ENCODE measurements around the gene ADCK2. TPM values are rescaled to one million over a fixed set of nuclear protein-coding genes. Genes with fewer than 3 reads are reported as not detected.
"Not testable (repeated sequence)": the region's sequence is repeated elsewhere in the genome, so short reads cannot be mapped to it uniquely, and the experiment has no call there.

Gene ADCK2
- polyA plus RNA-seq, 1 donor (not counting 4 experiments of a cell fraction or from before 2014, with no cell fraction given), result 9.5 TPM

DNA sequence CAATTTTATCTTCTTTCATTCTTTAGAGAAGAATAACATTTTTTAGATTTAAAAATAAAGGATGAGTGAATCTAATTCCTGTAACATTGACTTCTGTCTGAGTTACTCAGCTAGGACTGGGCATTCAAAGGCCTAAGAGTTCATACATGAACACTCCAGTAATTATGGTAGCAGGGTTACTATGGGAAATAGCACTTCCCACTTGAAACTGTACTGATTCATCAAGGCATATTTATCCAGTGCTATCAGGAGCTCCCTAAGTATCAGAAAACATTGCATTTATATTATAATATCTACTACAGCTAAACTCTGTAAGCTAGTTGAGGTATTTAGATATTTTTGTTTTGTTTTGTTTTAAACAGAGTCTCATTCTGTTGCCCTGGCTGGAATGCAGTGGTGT lies 65.5 kb downstream of the ADCK2 start:
- no peak for FAIRE-seq
- dilution Hi-C loops (cut with MboI; ENCODE audit: extremely low pct_ligation_motif_present, low sequenced_read_pairs), result no loop called here

DNA sequence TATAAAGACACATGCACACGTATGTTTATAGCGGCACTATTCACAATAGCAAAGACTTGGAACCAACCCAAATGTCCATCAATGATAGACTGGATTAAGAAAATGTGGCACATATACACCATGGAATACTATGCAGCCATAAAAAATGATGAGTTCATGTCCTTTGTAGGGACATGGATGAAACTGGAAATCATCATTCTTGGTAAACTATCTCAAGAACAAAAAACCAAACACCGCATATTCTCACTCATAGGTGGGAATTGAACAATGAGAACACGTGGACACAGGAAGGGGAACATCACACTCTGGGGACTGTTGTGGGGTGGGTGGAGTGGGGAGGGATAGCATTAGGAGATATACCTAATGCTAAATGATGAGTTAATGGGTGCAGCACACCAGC lies 70.5 kb downstream of the ADCK2 start:
- H3K27ac ChIP-seq (ENCODE audit: control insufficient read depth, insufficient read depth, low read length); H3K4me3 ChIP-seq (ENCODE audit: control insufficient read depth in 2 of 3, extremely low read depth in 1 of 3, insufficient read depth in 2 of 3, low read depth in 1 of 3, low read length in 3 of 3); H3K9ac ChIP-seq (ENCODE audit: control insufficient read depth, extremely low read depth, insufficient read depth, low read length); H3K9me1 ChIP-seq (ENCODE audit: control insufficient read depth, extremely low read depth, insufficient read depth, low read length); H3K4me2 ChIP-seq (ENCODE audit: control insufficient read depth, extremely low read depth, insufficient read depth, low read depth, low read length); H3K79me2 ChIP-seq (ENCODE audit: control insufficient read depth, insufficient read depth, low read length); H3K36me3 ChIP-seq (ENCODE audit: control insufficient read depth in 2 of 2, extremely low read depth in 1 of 2, insufficient read depth in 2 of 2, low read length in 2 of 2); FAIRE-seq; H4K20me1 ChIP-seq (ENCODE audit: control insufficient read depth, extremely low read depth, insufficient read depth, low read length); H3K9me3 ChIP-seq (ENCODE audit: control insufficient read depth, low read depth, low read length); dilution Hi-C loops (cut with MboI; ENCODE audit: extremely low pct_ligation_motif_present, low sequenced_read_pairs); H2AFZ ChIP-seq (ENCODE audit: control insufficient read depth, low read length); H3K4me1 ChIP-seq (ENCODE audit: control insufficient read depth, extremely low read depth, insufficient read depth, low read length); DNase-seq (ENCODE audit: low read depth, low spot score); H3K27me3 ChIP-seq (ENCODE audit: control insufficient read depth, extremely low read depth, insufficient read depth, low read length): not testable (repeated sequence)

More for the DNA sequence above, 65.5 kb downstream of the ADCK2 start:
- no peak overlapping the region for H3K4me2 ChIP-seq (ENCODE audit: control insufficient read depth, extremely low read depth, insufficient read depth, low read depth, low read length)
- H3K36me3 ChIP-seq (ENCODE audit: control insufficient read depth in 2 of 2, extremely low read depth in 1 of 2, insufficient read depth in 2 of 2, low read length in 2 of 2), result peaks cover 0 to 4% of the 10 kb centered on the region in 2 experiments
- H3K9ac ChIP-seq (ENCODE audit: control insufficient read depth, extremely low read depth, insufficient read depth, low read length), result no peak overlapping the region
- H4K20me1 ChIP-seq (ENCODE audit: control insufficient read depth, extremely low read depth, insufficient read depth, low read length), result no peaks in the 10 kb centered on the region
- TF ChIP-seq EZH2 (IDR thresholded peaks at IDR 0.05; ENCODE audit: low read length), result no peak
- TF ChIP-seq, protein P1, sequence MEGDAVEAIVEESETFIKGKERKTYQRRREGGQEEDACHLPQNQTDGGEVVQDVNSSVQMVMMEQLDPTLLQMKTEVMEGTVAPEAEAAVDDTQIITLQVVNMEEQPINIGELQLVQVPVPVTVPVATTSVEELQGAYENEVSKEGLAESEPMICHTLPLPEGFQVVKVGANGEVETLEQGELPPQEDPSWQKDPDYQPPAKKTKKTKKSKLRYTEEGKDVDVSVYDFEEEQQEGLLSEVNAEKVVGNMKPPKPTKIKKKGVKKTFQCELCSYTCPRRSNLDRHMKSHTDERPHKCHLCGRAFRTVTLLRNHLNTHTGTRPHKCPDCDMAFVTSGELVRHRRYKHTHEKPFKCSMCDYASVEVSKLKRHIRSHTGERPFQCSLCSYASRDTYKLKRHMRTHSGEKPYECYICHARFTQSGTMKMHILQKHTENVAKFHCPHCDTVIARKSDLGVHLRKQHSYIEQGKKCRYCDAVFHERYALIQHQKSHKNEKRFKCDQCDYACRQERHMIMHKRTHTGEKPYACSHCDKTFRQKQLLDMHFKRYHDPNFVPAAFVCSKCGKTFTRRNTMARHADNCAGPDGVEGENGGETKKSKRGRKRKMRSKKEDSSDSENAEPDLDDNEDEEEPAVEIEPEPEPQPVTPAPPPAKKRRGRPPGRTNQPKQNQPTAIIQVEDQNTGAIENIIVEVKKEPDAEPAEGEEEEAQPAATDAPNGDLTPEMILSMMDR (optimal IDR thresholded peaks at IDR 0.05 in 1 of 3, IDR thresholded peaks at IDR 0.05 in 1 of 3, conservative IDR thresholded peaks at IDR 0.05 in 1 of 3; ENCODE audit: extremely low read depth in 1 of 3, insufficient read depth in 2 of 3, low read length in 3 of 3), result no peak
- no peaks in the 10 kb centered on the region for H3K9me3 ChIP-seq (ENCODE audit: control insufficient read depth, low read depth, low read length)
- H3K27ac ChIP-seq (ENCODE audit: control insufficient read depth, insufficient read depth, low read length), result no peak overlapping the region
- no peaks in the 10 kb centered on the region for H3K79me2 ChIP-seq (ENCODE audit: control insufficient read depth, insufficient read depth, low read length)
- no peak overlapping the region for H2AFZ ChIP-seq (ENCODE audit: control insufficient read depth, low read length)
- no peaks in the 10 kb centered on the region for H3K4me1 ChIP-seq (ENCODE audit: control insufficient read depth, extremely low read depth, insufficient read depth, low read length)
- H3K27me3 ChIP-seq (ENCODE audit: control insufficient read depth, extremely low read depth, insufficient read depth, low read length), result no peaks in the 10 kb centered on the region
- no peak overlapping the region for H3K4me3 ChIP-seq (ENCODE audit: control insufficient read depth in 2 of 3, extremely low read depth in 1 of 3, insufficient read depth in 2 of 3, low read depth in 1 of 3, low read length in 3 of 3)
- no peak for DNase-seq (ENCODE audit: low read depth, low spot score)
- H3K9me1 ChIP-seq (ENCODE audit: control insufficient read depth, extremely low read depth, insufficient read depth, low read length), result no peaks in the 10 kb centered on the region

DNA sequence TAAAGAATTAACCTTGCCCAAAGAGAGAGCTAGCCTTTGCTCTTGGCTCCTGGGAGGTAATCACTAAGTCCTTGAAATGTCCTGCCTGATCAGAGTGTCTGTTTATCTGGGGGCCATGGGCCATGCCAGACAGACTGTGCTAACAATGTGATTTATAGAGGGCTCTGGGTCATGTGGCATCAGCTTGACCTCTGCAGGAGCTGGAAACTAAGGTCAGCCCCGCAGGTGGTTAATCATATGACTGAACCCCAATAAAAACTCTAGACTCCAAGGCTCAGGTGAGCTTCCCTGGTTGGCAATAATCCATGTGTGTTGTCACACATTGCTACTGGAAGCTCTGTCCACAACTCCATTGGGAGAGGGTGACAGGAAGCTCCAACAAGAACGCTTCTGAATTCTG lies 71.3 kb downstream of the ADCK2 start:
- Histone ChIP-seq H3K9me3 (ENCODE audit: control insufficient read depth, low read depth, low read length) (no peaks in the 10 kb centered on the region), H4K20me1 (ENCODE audit: control insufficient read depth, extremely low read depth, insufficient read depth, low read length) (no peaks in the 10 kb centered on the region), H3K4me1 (ENCODE audit: control insufficient read depth, extremely low read depth, insufficient read depth, low read length) (no peaks in the 10 kb centered on the region), H3K27ac (ENCODE audit: control insufficient read depth, insufficient read depth, low read length) (no peak overlapping the region), H3K9ac (ENCODE audit: control insufficient read depth, extremely low read depth, insufficient read depth, low read length) (no peak overlapping the region), H2AFZ (ENCODE audit: control insufficient read depth, low read length) (no peak overlapping the region), H3K27me3 (ENCODE audit: control insufficient read depth, extremely low read depth, insufficient read depth, low read length) (no peaks in the 10 kb centered on the region), H3K9me1 (ENCODE audit: control insufficient read depth, extremely low read depth, insufficient read depth, low read length) (peaks cover 4% of the 10 kb centered on the region), H3K4me3 (ENCODE audit: control insufficient read depth in 2 of 3, extremely low read depth in 1 of 3, insufficient read depth in 2 of 3, low read depth in 1 of 3, low read length in 3 of 3) (no peak overlapping the region), H3K36me3 (ENCODE audit: control insufficient read depth in 2 of 2, extremely low read depth in 1 of 2, insufficient read depth in 2 of 2, low read length in 2 of 2) (peaks cover 0 to under 1% of the 10 kb centered on the region in 2 experiments), H3K4me2 (ENCODE audit: control insufficient read depth, extremely low read depth, insufficient read depth, low read depth, low read length) (no peak overlapping the region), H3K79me2 (ENCODE audit: control insufficient read depth, insufficient read depth, low read length) (no peaks in the 10 kb centered on the region)
- DNase-seq (ENCODE audit: low read depth, low spot score) (no peak), FAIRE-seq (no peak)
- TF ChIP-seq, protein P1 (optimal IDR thresholded peaks at IDR 0.05 in 1 of 3, IDR thresholded peaks at IDR 0.05 in 1 of 3, conservative IDR thresholded peaks at IDR 0.05 in 1 of 3; ENCODE audit: extremely low read depth in 1 of 3, insufficient read depth in 2 of 3, low read length in 3 of 3), result no peak
- TF ChIP-seq EZH2 (IDR thresholded peaks at IDR 0.05; ENCODE audit: low read length), result no peak
- dilution Hi-C loops (cut with MboI; ENCODE audit: extremely low pct_ligation_motif_present, low sequenced_read_pairs), result no loop called here

Data from keratinocyte (primary cell).